GM10248 (cell line): ENCODE results near the gene TMEM63C.

Source experiments
- CTCF ChIA-PET: fragments of 300-600 bp; sonication (Branson Sonifier 250); formaldehyde crosslinking; extraction: SDS; loops from one replicate; lab custom pipeline; 2021; ENCODE audit warnings: antibody characterized with exemption; lab: Yijun Ruan, JAX
- POLR2A ChIA-PET: fragments of 350-650 bp; sonication (Branson Sonifier 250); formaldehyde crosslinking; extraction: SDS; loops from one replicate; lab custom pipeline; 2020; ENCODE audit warnings: antibody characterized with exemption; lab: Yijun Ruan, JAX
- DNase-seq: peaks from one replicate; pipeline ENCODE4 v3.0.0; 2012; ENCODE audit errors: extremely low spot score
- CTCF ChIP-seq: IDR thresholded peaks from 2 replicates; pipeline ENCODE4 v1.5.1; 2012; ENCODE audit warnings: mild to moderate bottlenecking, low read depth; ENCODE audit errors: extremely low read depth, missing control alignments, control extremely low read depth

The TMEM63C gene

GRCh38 chr14:77224212-77224611 is 42.6 kb downstream of the TMEM63C start:
- no peak for DNase-seq
- POLR2A ChIA-PET, result no interaction called here
- CTCF ChIA-PET, result interaction anchor here (1.0 to 3.7 kb wide), 2 partner anchors 11 to 28 kb away, joined by 3 to 17 read pairs; no protein-coding TSS in a partner anchor
- no peak for TF ChIP-seq CTCF

- DNase-seq, result no peak
- ChIA-PET CTCF (interaction anchor here (3.7 kb wide), 1 partner anchor 12 kb away, joined by 17 read pairs; no protein-coding TSS in a partner anchor), POLR2A (no interaction called here)
- TF ChIP-seq CTCF, result no peak
These were observed 43.7 kb downstream of the TMEM63C start for GRCh38 chr14:77225254-77225653.

- CTCF ChIA-PET, result interaction anchor here (3.7 kb wide), 1 partner anchor 13 kb away, joined by 17 read pairs; no protein-coding TSS in a partner anchor
- no peak for DNase-seq
- no peak for TF ChIP-seq CTCF
- POLR2A ChIA-PET, result no interaction called here
These were observed 44.4 kb downstream of the TMEM63C start for GRCh38 chr14:77225892-77226557.

GRCh38 chr14:77228056-77228455 is 46.5 kb downstream of the TMEM63C start:
- ChIA-PET POLR2A (no interaction called here), CTCF (no interaction called here)
- TF ChIP-seq CTCF, result no peak
- no peak for DNase-seq

- POLR2A ChIA-PET, result interaction anchor here (0.7 kb wide), 1 partner anchor 191 kb away, joined by 3 read pairs; no protein-coding TSS in a partner anchor
- TF ChIP-seq CTCF, result no peak
- CTCF ChIA-PET, result interaction anchor here (1.7 kb wide), 1 partner anchor 18 kb away, joined by 7 read pairs; no protein-coding TSS in a partner anchor
- DNase-seq, result no peak
These were observed 49.3 kb downstream of the TMEM63C start for GRCh38 chr14:77230914-77231313.

- ChIA-PET CTCF (no interaction called here), POLR2A (no interaction called here)
- TF ChIP-seq CTCF, result no peak
- DNase-seq, result no peak
These were observed 50.1 kb downstream of the TMEM63C start for GRCh38 chr14:77231721-77232120.
